Cardiac atrium fibroblast (primary cell): ENCODE measurements around the gene CLRN1. TPM values are rescaled to one million over a fixed set of nuclear protein-coding genes. Genes with fewer than 3 reads are reported as not detected.

Source experiments
- total RNA-seq: library from RNA; depleted of rRNA; stranded (reverse); fragments of >200 nt; gene quantifications from 2 replicates; pipeline ENCODE4 v1.2.3, GENCODE V29; 2015

The CLRN1 gene
- total RNA-seq: not detected in 2 replicates

GRCh38 chr3:150972366-150973071 is at the start of gene CLRN1:
Gene CLRN1 (minus strand): TSS chr3:150972727. CDS start chr3:150972708, 19 bp downstream.

GRCh38 chr3:150905339-150905738 is 67.2 kb downstream of the CLRN1 start, which contains the start of gene MINDY4B:
Gene MINDY4B (minus strand): TSS chr3:150905439. CDS start chr3:150905439, 0 bp downstream.

Other genes with a start within 250 kb of the CLRN1 start
- 29.0 and 34.3 TPM in 2 replicates for gene SIAH2, start 209.6 kb downstream of the CLRN1 start, total RNA-seq
- not detected in 2 replicates for gene MINDY4B, start 67.3 kb downstream of the CLRN1 start, total RNA-seq
- gene MED12L, start 112.9 kb upstream of the CLRN1 start, total RNA-seq: under 0.01 and 1.8 TPM in 2 replicates
- gene GPR171, start 230.5 kb upstream of the CLRN1 start, total RNA-seq: not detected in 2 replicates